Measurements from ENCODE around the gene GALNT9. TPM values are rescaled to one million over a fixed set of nuclear protein-coding genes. Genes with fewer than 3 reads are reported as not detected.

Gene GALNT9
- total RNA-seq, 2 experiments from 2014 or later, result not detected

GRCh38 chr12:132265056-132265800 is 64.2 kb downstream of the GALNT9 start:
- POLR2A ChIA-PET, result no interaction called here
- CTCF ChIA-PET, result no interaction called here
- Histone ChIP-seq H3K4me1 (ENCODE audit: insufficient read depth, low read length) (no peaks in the 10 kb centered on the region), H3K9me3 (ENCODE audit: control insufficient read depth in 1 of 2, insufficient read depth in 1 of 2, low read length in 2 of 2) (peaks cover 0 to 5% of the 10 kb centered on the region in 2 experiments), H3K36me3 (ENCODE audit: insufficient read depth, low read length) (no peaks in the 10 kb centered on the region), H3K27ac (ENCODE audit: low read depth in 1 of 2, low read length in 2 of 2) (no peak overlapping the region), H3K27me3 (ENCODE audit: control insufficient read depth in 1 of 2, insufficient read depth in 2 of 2, low read length in 2 of 2) (peaks cover 0 to 3% of the 10 kb centered on the region in 2 experiments), H3K4me3 (ENCODE audit: low read length) (no peak overlapping the region)
- Mint-ChIP-seq H3K4me3 (no peak overlapping the region), H3K27me3 (no peaks in the 10 kb centered on the region), H3K36me3 (ENCODE audit: low read depth) (no peaks in the 10 kb centered on the region), H3K9me3 (no peaks in the 10 kb centered on the region), H3K4me1 (ENCODE audit: low read depth) (no peaks in the 10 kb centered on the region), H3K27ac (no peak overlapping the region)
- no peak for DNase-seq
- ATAC-seq (ENCODE audit: poor library complexity), result no peak
- no peak for TF ChIP-seq CTCF (IDR thresholded peaks at IDR 0.05)
- intact Hi-C loops (cut with DNase I, micrococcal nuclease), result no loop called here

GRCh38 chr12:132264086-132265010 is 65.0 kb downstream of the GALNT9 start:
- Mint-ChIP-seq H3K27ac (no peak overlapping the region), H3K9me3 (no peaks in the 10 kb centered on the region), H3K4me1 (ENCODE audit: low read depth) (no peaks in the 10 kb centered on the region), H3K27me3 (no peaks in the 10 kb centered on the region), H3K36me3 (ENCODE audit: low read depth) (no peaks in the 10 kb centered on the region), H3K4me3 (no peak overlapping the region)
- Histone ChIP-seq H3K36me3 (ENCODE audit: insufficient read depth, low read length) (no peaks in the 10 kb centered on the region), H3K9me3 (ENCODE audit: control insufficient read depth in 1 of 2, insufficient read depth in 1 of 2, low read length in 2 of 2) (peaks cover 0 to 5% of the 10 kb centered on the region in 2 experiments), H3K4me1 (ENCODE audit: insufficient read depth, low read length) (no peaks in the 10 kb centered on the region), H3K27me3 (ENCODE audit: control insufficient read depth in 1 of 2, insufficient read depth in 2 of 2, low read length in 2 of 2) (peaks cover 0 to 3% of the 10 kb centered on the region in 2 experiments), H3K27ac (ENCODE audit: low read depth in 1 of 2, low read length in 2 of 2) (no peak overlapping the region), H3K4me3 (ENCODE audit: low read length) (no peak overlapping the region)
- TF ChIP-seq CTCF (IDR thresholded peaks at IDR 0.05), result no peak
- DNase-seq, result no peak
- ATAC-seq (ENCODE audit: poor library complexity), result no peak
- POLR2A ChIA-PET, result no interaction called here
- intact Hi-C loops (cut with DNase I, micrococcal nuclease), result no loop called here
- CTCF ChIA-PET, result no interaction called here

- ChIA-PET CTCF (no interaction called here), POLR2A (no interaction called here)
- Mint-ChIP-seq H3K4me1 (ENCODE audit: low read depth) (no peaks in the 10 kb centered on the region), H3K9me3 (no peaks in the 10 kb centered on the region), H3K27me3 (no peaks in the 10 kb centered on the region), H3K27ac (no peak overlapping the region), H3K4me3 (no peak overlapping the region), H3K36me3 (ENCODE audit: low read depth) (no peaks in the 10 kb centered on the region)
- intact Hi-C loops (cut with DNase I, micrococcal nuclease), result no loop called here
- Histone ChIP-seq H3K4me3 (ENCODE audit: low read length) (no peak overlapping the region), H3K27ac (ENCODE audit: low read depth in 1 of 2, low read length in 2 of 2) (no peak overlapping the region), H3K4me1 (ENCODE audit: insufficient read depth, low read length) (no peaks in the 10 kb centered on the region), H3K27me3 (ENCODE audit: control insufficient read depth in 1 of 2, insufficient read depth in 2 of 2, low read length in 2 of 2) (peaks cover 0 to 3% of the 10 kb centered on the region in 2 experiments), H3K36me3 (ENCODE audit: insufficient read depth, low read length) (no peaks in the 10 kb centered on the region), H3K9me3 (ENCODE audit: control insufficient read depth in 1 of 2, insufficient read depth in 1 of 2, low read length in 2 of 2) (peaks cover 0 to 5% of the 10 kb centered on the region in 2 experiments)
- TF ChIP-seq CTCF (IDR thresholded peaks at IDR 0.05), result no peak
- ATAC-seq (ENCODE audit: poor library complexity) (no peak), DNase-seq (no peak)
These were observed 65.8 kb downstream of the GALNT9 start for GRCh38 chr12:132263451-132264049.

All from CD4-positive, alpha-beta T cell (primary cell).